ENCODE results near the gene CRIP1.

- no peak for TF ChIP-seq CTCF (IDR thresholded peaks at IDR 0.05)
- TF ChIP-seq POLR2A (IDR thresholded peaks at IDR 0.05): no peak
Observed at GRCh38 chr14:105439179-105439578, 47.5 kb upstream of the CRIP1 start.

All from breast epithelium (tissue), 3 donors.